SK-N-SH treated with all-trans-retinoic acid at 6 μM for 48 hours (cell line): Measurements from ENCODE around the gene AP1G2.

Source experiments
- GLIS3 ChIP-seq: fragments of 250-450 bp; sonication (Bioruptor Pico); IDR thresholded peaks from 2 replicates; pipeline ENCODE4 v1.5.0; 2020; ENCODE audit warnings: mild to moderate bottlenecking, moderate library complexity
- ISL1 ChIP-seq: fragments of 250-450 bp; sonication (Bioruptor Pico); IDR thresholded peaks from 2 replicates; pipeline ENCODE4 v2.1.2; 2022; ENCODE audit warnings: mild to moderate bottlenecking, moderate library complexity
- OSR1 ChIP-seq: fragments of 250-450 bp; sonication (Bioruptor Pico); IDR thresholded peaks from 2 replicates; pipeline ENCODE4 v1.8.0; 2022; ENCODE audit warnings: moderate library complexity, mild to moderate bottlenecking, inconsistent platforms
- PPARA ChIP-seq: fragments of 250-450 bp; sonication (Bioruptor Pico); IDR thresholded peaks from 2 replicates; pipeline ENCODE4 v1.5.0; 2020; ENCODE audit warnings: mild to moderate bottlenecking, borderline replicate concordance
- SNAI2 ChIP-seq: fragments of 250-450 bp; sonication (Bioruptor Pico); IDR thresholded peaks from 2 replicates; pipeline ENCODE4 v1.5.0; 2020; ENCODE audit warnings: mild to moderate bottlenecking, moderate library complexity
- TOX ChIP-seq: fragments of 250-450 bp; sonication (Bioruptor Pico); IDR thresholded peaks from 2 replicates; pipeline ENCODE4 v1.8.0; 2021; ENCODE audit warnings: mild to moderate bottlenecking, moderate library complexity, borderline replicate concordance
- ZNF565 ChIP-seq: fragments of 450-650 bp; formaldehyde crosslinking; conservative IDR thresholded peaks from 2 replicates; pipeline ENCODE4 v1.5.0; 2020; ENCODE audit warnings: low read depth, mild to moderate bottlenecking, moderate library complexity
- TF ChIP-seq, protein P1 (sequence below): fragments of 250-450 bp; sonication (Bioruptor Pico); IDR thresholded peaks from 2 replicates; pipeline ENCODE4 v1.8.0; 2020; ENCODE audit warnings: mild to moderate bottlenecking, moderate library complexity, borderline replicate concordance
- TF ChIP-seq, protein P2 (sequence below): fragments of 250-450 bp; sonication (Bioruptor Pico); IDR thresholded peaks from 2 replicates; pipeline ENCODE4 v1.5.1; 2020; ENCODE audit warnings: low read depth, mild to moderate bottlenecking, moderate library complexity
- TF ChIP-seq, protein P3 (sequence below): fragments of 250-450 bp; sonication (Bioruptor Pico); IDR thresholded peaks from 2 replicates; pipeline ENCODE4 v1.8.0; 2021; ENCODE audit warnings: low read depth, mild to moderate bottlenecking, moderate library complexity, borderline replicate concordance

DNA sequence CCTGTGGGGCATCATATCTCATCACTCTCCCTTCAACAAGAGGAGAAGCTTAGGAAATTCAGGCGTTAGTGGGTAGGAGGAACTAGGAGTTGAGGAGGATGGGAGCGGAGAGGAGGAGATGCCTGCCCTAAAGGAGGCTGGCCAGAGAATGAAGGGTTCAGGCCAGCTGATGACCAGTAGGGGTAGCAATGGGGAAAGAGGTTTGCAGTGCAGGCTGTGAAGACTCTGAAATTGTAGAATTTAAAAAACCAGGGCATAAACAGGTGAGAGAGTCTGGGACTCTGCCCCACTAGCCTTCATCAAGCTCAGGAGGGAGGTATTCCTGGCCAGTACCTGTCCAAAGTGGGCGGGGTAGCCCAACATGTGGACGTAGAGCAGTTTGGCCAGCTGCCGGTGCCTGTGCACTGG is 809 bp downstream of the AP1G2 start:
- TF ChIP-seq, protein P1, sequence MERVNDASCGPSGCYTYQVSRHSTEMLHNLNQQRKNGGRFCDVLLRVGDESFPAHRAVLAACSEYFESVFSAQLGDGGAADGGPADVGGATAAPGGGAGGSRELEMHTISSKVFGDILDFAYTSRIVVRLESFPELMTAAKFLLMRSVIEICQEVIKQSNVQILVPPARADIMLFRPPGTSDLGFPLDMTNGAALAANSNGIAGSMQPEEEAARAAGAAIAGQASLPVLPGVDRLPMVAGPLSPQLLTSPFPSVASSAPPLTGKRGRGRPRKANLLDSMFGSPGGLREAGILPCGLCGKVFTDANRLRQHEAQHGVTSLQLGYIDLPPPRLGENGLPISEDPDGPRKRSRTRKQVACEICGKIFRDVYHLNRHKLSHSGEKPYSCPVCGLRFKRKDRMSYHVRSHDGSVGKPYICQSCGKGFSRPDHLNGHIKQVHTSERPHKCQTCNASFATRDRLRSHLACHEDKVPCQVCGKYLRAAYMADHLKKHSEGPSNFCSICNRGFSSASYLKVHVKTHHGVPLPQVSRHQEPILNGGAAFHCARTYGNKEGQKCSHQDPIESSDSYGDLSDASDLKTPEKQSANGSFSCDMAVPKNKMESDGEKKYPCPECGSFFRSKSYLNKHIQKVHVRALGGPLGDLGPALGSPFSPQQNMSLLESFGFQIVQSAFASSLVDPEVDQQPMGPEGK, result no peak
- TF ChIP-seq SNAI2 (CRISPR knock-in tag), result no peak
- TF ChIP-seq ZNF565 (CRISPR knock-in tag), result no peak
- TF ChIP-seq ISL1, result no peak
- TF ChIP-seq GLIS3 (CRISPR knock-in tag), result no peak
- TF ChIP-seq, protein P2, sequence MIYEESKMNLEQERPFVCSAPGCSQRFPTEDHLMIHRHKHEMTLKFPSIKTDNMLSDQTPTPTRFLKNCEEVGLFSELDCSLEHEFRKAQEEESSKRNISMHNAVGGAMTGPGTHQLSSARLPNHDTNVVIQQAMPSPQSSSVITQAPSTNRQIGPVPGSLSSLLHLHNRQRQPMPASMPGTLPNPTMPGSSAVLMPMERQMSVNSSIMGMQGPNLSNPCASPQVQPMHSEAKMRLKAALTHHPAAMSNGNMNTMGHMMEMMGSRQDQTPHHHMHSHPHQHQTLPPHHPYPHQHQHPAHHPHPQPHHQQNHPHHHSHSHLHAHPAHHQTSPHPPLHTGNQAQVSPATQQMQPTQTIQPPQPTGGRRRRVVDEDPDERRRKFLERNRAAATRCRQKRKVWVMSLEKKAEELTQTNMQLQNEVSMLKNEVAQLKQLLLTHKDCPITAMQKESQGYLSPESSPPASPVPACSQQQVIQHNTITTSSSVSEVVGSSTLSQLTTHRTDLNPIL (CRISPR knock-in tag), result no peak
- no peak for TF ChIP-seq OSR1 (CRISPR knock-in tag)
- TF ChIP-seq, protein P3, sequence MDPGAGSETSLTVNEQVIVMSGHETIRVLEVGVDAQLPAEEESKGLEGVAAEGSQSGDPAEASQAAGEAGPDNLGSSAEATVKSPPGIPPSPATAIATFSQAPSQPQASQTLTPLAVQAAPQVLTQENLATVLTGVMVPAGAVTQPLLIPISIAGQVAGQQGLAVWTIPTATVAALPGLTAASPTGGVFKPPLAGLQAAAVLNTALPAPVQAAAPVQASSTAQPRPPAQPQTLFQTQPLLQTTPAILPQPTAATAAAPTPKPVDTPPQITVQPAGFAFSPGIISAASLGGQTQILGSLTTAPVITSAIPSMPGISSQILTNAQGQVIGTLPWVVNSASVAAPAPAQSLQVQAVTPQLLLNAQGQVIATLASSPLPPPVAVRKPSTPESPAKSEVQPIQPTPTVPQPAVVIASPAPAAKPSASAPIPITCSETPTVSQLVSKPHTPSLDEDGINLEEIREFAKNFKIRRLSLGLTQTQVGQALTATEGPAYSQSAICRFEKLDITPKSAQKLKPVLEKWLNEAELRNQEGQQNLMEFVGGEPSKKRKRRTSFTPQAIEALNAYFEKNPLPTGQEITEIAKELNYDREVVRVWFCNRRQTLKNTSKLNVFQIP (CRISPR knock-in tag), result no peak
- TF ChIP-seq TOX, result no peak
- no peak for TF ChIP-seq PPARA (CRISPR knock-in tag)
